ENCODE results near the gene DLEC1. TPM values are rescaled to one million over a fixed set of nuclear protein-coding genes. Genes with fewer than 3 reads are reported as not detected.

Gene DLEC1
- total and polyA plus RNA-seq, 9 of the 15 experiments (the other 6 are each of a cell fraction or from before 2014, with no cell fraction given), result 0.07 to 0.08 TPM; not detected in 7

GRCh38 chr3:37993820-37994638 is 45.0 kb upstream of the DLEC1 start (continued):
- TF ChIP-seq REST (IDR thresholded peaks at IDR 0.05; ENCODE audit: borderline replicate concordance) (no peak), REST (CRISPR knock-in tag; IDR thresholded peaks at IDR 0.05; ENCODE audit: low read depth) (peak; percentile 81; the same call in 1 of the 2 replicates), ZNF609 (CRISPR knock-in tag; IDR thresholded peaks at IDR 0.05; ENCODE audit: borderline replicate concordance) (peak; percentile 97), ZNF354B (CRISPR knock-in tag; IDR thresholded peaks at IDR 0.05) (no peak), PYGO2 (tag; IDR thresholded peaks at IDR 0.05) (peak; percentile 43), HBP1 (CRISPR knock-in tag; IDR thresholded peaks at IDR 0.05) (peak; percentile 86; the same call in 1 of the 2 replicates)
